AG20443 (cell line): ENCODE results near the gene RTRAF.

Experiments
- DNase-seq: peaks from one replicate; pipeline ENCODE4 v3.0.0; 2012; ENCODE audit warnings: low spot score, mixed read lengths

RTRAF gene

GRCh38 chr14:51989293-51990234 is at the start of gene RTRAF:
Gene RTRAF, plus strand, starts transcription at chr14:51989546. Its CDS starts 94 bp downstream, at chr14:51989640.
- peak; percentile 99 for DNase-seq

GRCh38 chr14:51939755-51940301 is 49.5 kb upstream of the RTRAF start:
- DNase-seq: no peak

- DNase-seq: no peak
Measured at GRCh38 chr14:51942971-51943370, 46.4 kb upstream of the RTRAF start.

GRCh38 chr14:51950007-51950406 is 39.3 kb upstream of the RTRAF start:
- peak; percentile 12 for DNase-seq

- no peak for DNase-seq
Measured at GRCh38 chr14:51951656-51952055, 37.7 kb upstream of the RTRAF start.

- DNase-seq: no peak
Measured at GRCh38 chr14:51954031-51954430, 35.3 kb upstream of the RTRAF start.

- no peak for DNase-seq
Measured at GRCh38 chr14:51954657-51955056, 34.7 kb upstream of the RTRAF start.

GRCh38 chr14:51957950-51958349 is 31.4 kb upstream of the RTRAF start:
- DNase-seq: no peak

- DNase-seq: no peak
Measured at GRCh38 chr14:51959928-51960327, 29.4 kb upstream of the RTRAF start.

- no peak for DNase-seq
Measured at GRCh38 chr14:51960866-51961265, 28.5 kb upstream of the RTRAF start.

- DNase-seq: peak; percentile 17
Measured at GRCh38 chr14:51962711-51963110, 26.6 kb upstream of the RTRAF start.

GRCh38 chr14:51963286-51963685 is 26.1 kb upstream of the RTRAF start:
- DNase-seq: no peak

GRCh38 chr14:51967521-51967920 is 21.8 kb upstream of the RTRAF start:
- peak; percentile 33 for DNase-seq

GRCh38 chr14:51969852-51970540 is 19.4 kb upstream of the RTRAF start:
- no peak for DNase-seq

- no peak for DNase-seq
Measured at GRCh38 chr14:51972566-51972965, 16.8 kb upstream of the RTRAF start.

GRCh38 chr14:51977075-51977474 is 12.3 kb upstream of the RTRAF start:
- DNase-seq: no peak

GRCh38 chr14:51978681-51979085 is 10.7 kb upstream of the RTRAF start:
- no peak for DNase-seq

GRCh38 chr14:51979088-51979709 is 10.1 kb upstream of the RTRAF start:
- DNase-seq: peak; percentile 79

- DNase-seq: no peak
Measured at GRCh38 chr14:51981218-51981854, 8.0 kb upstream of the RTRAF start.

GRCh38 chr14:51988221-51988620 is 1.1 kb upstream of the RTRAF start:
- DNase-seq: no peak

GRCh38 chr14:51990488-51990887 is 1.1 kb downstream of the RTRAF start:
- no peak for DNase-seq
